Measurements from ENCODE around the gene CFAP58.
"Not testable (repeated sequence)": the region's sequence is repeated elsewhere in the genome, so short reads cannot be mapped to it uniquely, and the experiment has no call there.

Gene CFAP58

DNA sequence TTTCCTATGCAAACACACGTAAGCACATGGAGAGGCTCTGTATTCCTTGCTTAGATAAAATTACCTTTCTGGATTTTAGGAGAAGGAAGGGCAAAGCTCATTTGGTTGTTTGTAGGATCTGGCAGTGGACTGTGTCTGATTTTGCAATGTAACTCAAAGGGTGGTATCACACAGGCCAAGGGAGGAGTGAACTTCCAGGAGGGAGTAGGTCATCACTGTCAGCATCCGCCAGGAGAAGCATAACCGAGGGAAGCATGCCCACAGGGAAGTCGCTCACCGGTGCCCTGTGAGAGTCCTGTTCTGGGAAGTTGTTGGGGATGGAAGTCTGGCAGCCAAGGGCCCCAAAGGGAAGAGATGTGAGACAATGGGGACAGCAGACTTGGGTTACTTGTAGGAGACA, 74.4 kb downstream of the CFAP58 start:
- in situ Hi-C loops (cut with MboI; ENCODE audit: low sequenced_read_pairs) = no loop called here

- in situ Hi-C loops (cut with MboI; ENCODE audit: low sequenced_read_pairs) = no loop called here
These were observed 76.2 kb downstream of the CFAP58 start for GRCh38 chr10:104429846-104430245.

GRCh38 chr10:104430360-104430759, 76.7 kb downstream of the CFAP58 start:
- in situ Hi-C loops (cut with MboI; ENCODE audit: low sequenced_read_pairs) = no loop called here

DNA sequence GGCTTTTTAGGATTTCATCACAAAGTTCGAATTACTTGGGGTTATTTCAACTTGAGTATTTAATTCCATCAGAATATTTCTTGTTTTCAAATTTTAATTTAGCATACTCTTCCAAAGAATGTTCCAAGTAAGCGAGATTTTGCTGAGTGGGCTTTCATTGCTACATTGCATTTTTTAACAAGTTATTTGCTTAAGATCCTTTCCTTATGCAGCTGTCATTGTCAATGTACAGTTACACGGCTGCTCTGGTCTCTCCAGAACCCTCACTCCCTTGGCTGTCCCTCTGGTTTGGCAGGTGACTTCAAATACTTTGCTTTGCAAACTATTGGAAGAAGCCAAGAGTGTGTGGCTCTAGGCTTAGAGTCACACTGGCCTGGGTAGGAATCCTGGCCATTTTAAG, 80.0 kb downstream of the CFAP58 start:
- in situ Hi-C loops (cut with MboI; ENCODE audit: low sequenced_read_pairs) = no loop called here

GRCh38 chr10:104434601-104435000, 81.0 kb downstream of the CFAP58 start:
- in situ Hi-C loops (cut with MboI; ENCODE audit: low sequenced_read_pairs) = no loop called here

DNA sequence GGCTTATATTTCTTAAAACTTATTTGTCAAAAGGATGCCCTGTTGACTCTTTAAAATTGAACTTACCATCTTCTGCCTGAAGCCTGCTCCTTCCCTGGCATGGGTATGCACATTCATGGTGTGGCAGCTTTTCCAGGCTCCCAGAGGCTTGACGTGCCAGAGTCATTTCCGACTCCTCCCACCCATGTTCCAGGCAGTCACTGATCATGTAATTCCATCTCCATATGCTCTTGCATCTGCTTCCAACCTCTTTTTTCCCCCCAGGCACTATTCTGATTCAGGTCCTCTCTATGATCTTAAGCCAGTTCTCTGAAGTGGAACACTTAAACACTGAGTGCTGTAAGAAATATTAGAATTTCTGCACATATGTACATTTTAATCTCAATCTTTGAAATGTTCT, 82.2 kb downstream of the CFAP58 start:
- in situ Hi-C loops (cut with MboI; ENCODE audit: low sequenced_read_pairs) = no loop called here

DNA sequence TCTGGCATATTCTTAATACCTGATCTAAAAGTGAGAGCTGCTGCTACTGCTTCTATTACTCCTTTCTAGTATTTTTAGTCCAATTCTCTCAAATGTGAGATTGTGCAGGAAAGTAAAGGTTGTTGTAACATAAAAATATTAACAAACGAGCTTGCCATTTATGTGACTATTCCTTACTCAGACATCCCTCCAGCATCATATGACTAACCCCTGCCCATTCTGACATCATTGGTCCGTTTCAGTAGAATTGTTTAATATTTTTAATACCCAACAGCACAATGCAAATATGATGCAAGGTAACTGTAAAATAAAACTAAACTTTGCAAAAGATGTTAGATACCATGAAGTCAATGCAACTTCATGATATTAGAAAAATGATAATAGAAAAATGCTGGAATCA, 83.6 kb downstream of the CFAP58 start:
- in situ Hi-C loops (cut with MboI; ENCODE audit: low sequenced_read_pairs) = no loop called here

GRCh38 chr10:104440221-104440620, 86.6 kb downstream of the CFAP58 start:
- in situ Hi-C loops (cut with MboI; ENCODE audit: low sequenced_read_pairs) = no loop called here

DNA sequence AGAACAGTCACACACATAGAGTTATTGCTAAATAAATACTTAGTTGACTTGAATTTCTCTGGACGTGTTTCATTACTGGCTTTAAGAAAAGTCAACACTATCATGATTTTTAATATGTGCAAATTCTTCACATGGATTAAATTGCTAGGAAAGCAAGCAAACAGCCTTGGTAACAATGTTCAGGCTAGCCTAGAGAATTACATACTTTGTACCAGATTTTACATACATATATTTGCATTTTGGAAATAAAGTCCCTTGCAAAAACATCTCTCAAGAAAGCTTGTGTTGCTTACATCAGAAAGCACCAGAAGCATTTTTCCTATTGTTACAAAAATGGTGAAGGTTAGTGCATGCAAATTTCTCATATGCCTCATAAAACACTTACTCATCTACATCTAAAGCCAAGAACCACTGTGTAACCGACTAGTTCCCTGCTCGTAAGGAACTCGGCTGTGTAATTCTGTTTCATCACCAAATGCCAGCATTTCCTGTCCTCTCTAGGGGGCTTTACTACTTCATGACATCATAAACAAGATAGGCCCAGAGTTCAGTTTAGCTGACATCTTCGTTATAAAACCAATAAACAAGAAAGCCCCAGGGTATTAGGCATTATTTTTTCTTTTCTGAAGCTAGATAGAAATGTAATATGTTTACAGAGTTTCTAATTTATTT, 87.8 kb downstream of the CFAP58 start:
- in situ Hi-C loops (cut with MboI; ENCODE audit: low sequenced_read_pairs) = no loop called here

GRCh38 chr10:104445359-104445758, 91.7 kb downstream of the CFAP58 start:
- in situ Hi-C loops (cut with MboI; ENCODE audit: low sequenced_read_pairs) = no loop called here

GRCh38 chr10:104446151-104446550, 92.5 kb downstream of the CFAP58 start:
- in situ Hi-C loops (cut with MboI; ENCODE audit: low sequenced_read_pairs) = no loop called here

DNA sequence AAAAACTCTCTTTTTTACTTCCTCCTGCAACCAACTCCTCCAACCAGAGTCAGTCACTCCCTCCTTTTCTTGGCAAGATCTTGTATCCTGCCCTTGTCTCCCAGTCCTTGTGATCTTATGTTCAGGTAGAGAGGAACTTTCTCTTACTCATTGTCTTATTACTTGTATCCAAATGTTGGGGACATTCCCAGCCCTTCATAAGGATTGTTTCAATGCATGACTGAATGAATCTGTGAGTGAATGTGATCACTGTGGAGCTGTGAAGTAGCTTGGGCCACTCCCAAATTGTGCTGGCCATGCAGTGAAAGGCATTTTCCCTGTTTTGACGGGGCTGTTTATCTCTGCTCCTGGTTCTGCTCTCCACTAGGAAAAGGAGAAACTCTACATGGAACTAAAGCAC, 93.7 kb downstream of the CFAP58 start:
- in situ Hi-C loops (cut with MboI; ENCODE audit: low sequenced_read_pairs) = no loop called here

DNA sequence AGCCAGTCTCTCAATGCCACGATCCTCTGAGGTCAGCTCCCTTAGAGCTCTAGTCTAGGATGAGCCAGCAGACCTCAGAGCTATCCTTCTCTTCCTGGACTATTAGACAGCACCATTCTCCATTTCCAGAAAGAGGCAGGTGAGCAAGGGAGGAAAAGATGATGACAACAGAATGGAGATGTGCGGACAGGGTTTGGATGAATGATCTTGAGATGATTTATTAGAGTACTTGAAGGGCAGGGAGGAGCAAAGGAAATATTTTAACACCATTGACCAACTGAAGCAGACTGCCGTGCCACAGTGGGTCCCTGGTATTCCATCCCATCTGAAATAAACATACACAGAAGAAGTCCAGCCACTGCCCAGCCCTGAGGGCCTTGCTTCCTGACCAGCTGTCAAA, 94.3 kb downstream of the CFAP58 start:
- in situ Hi-C loops (cut with MboI; ENCODE audit: low sequenced_read_pairs) = no loop called here

DNA sequence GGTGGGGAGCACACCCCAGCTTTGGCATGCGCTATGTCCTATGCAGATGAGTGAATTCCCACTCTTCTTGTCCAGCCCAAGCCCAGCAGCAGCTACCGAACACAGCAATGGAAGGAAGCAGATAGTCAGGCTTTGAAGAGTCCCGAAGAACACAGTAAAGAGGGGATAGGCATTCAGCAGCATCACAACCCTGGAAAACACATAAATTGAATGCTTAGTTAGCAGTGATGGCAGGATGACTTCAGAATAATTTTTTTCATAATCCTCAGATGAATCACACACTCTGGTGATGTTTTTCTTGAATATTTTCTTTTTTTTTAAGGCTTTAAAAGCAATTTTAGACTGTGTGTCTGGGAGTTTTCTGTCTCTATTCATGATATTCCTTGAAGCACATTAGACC, 95.8 kb downstream of the CFAP58 start:
- in situ Hi-C loops (cut with MboI; ENCODE audit: low sequenced_read_pairs) = no loop called here

- in situ Hi-C loops (cut with MboI; ENCODE audit: low sequenced_read_pairs) = no loop called here
These were observed 96.9 kb downstream of the CFAP58 start for GRCh38 chr10:104450490-104450889.

- in situ Hi-C loops (cut with MboI; ENCODE audit: low sequenced_read_pairs) = no loop called here
These were observed 97.3 kb downstream of the CFAP58 start for GRCh38 chr10:104450954-104451353.

- in situ Hi-C loops (cut with MboI; ENCODE audit: low sequenced_read_pairs) = no loop called here
These were observed 99.3 kb downstream of the CFAP58 start for GRCh38 chr10:104452977-104453376.

DNA sequence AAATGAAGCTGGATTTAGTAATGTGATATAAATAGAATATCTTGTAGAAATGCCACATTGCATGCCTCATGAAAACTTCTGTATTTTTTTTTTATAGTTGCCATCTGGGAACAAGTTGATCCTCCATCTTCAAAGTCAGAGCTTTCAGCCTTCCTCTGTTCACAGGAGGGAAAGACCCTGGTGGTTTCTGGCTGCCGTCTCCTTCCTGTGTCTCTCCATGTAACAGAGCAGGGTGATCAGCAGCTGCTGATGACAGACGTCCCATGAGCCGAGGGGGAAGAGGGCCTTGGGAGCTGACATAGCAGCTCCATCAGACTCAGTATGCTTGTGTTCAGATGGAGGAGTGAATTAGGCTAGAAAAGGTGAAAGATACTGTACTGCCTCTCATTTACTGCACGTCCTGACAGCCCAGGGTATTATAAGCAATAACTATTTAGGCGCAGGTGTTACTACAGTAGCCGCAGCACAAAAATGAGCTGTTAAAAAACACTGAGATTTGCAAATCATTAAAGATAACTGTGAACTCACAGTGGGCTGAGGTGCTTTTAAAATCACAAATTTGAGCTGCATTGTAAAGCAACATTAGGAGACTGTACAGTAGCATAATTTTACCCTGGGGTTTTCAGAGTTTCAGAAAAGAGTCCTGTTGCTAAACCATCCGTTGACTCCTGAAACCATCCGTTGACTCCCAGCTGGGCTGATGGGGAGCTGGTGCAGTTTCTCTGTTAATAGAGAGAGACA, 103.3 kb downstream of the CFAP58 start:
- in situ Hi-C loops (cut with MboI; ENCODE audit: low sequenced_read_pairs) = no loop called here

DNA sequence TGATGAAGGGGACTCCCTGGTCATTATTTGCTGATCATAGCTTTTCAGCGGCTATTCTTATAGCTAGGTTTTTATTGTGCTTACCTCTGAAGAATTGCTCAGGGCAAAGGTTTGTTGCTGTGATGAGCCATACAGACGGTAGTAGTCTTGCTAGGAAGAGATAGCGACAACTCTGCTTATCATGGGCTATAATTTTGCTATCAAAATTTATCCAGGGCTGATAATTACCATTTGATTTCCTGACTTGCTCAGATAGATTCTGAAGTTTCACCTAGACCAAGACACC, 103.9 kb downstream of the CFAP58 start:
- in situ Hi-C loops (cut with MboI; ENCODE audit: low sequenced_read_pairs) = no loop called here

GRCh38 chr10:104465575-104465974, 111.9 kb downstream of the CFAP58 start:
- in situ Hi-C loops (cut with MboI; ENCODE audit: low sequenced_read_pairs) = not testable (repeated sequence)

DNA sequence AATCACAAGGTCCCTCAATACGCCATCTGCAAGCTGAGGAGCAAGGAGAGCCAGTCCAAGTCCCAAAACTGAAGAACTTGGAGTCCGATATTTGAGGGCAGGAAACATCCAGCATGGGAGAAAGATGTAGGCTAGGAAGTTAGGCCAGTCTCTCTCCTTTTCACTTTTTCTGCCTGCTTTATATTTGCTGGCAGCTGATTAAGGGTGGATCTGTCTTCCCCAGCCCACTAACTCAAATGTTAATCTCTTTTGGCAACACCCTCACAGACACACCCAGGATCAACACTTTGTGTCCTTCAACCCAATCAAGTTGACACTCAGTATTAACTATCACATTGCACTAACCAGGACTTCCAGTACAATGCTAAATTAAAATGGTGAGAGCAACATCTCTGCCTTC, 115.2 kb downstream of the CFAP58 start:
- in situ Hi-C loops (cut with MboI; ENCODE audit: low sequenced_read_pairs) = not testable (repeated sequence)

DNA sequence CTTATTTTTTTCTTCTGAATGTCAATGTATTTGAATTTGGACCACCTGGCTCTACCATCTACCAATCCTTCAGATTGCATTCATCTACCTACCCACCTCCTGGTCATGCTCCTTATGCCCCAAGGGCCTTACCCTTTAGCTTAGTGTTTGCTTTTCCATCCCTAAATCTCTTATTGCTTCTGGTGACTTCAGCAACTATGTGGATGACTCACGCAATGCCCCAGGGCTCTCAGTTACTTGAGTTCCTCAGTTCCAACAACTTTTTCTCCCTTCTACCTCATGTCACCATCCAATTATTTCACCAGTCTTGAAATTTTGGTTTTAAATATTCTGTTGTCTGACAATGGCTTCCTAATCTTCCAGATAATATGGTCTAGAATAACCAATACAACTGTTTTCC, 118.9 kb downstream of the CFAP58 start:
- in situ Hi-C loops (cut with MboI; ENCODE audit: low sequenced_read_pairs) = no loop called here
